HCT116 (cell line): ENCODE measurements around the gene SRGAP2B. TPM values are rescaled to one million over a fixed set of nuclear protein-coding genes. Genes with fewer than 3 reads are reported as not detected.
"Not testable (repeated sequence)": the region's sequence is repeated elsewhere in the genome, so short reads cannot be mapped to it uniquely, and the experiment has no call there.

Source experiments
- ATAC-seq: fragments of 200-7000 bp; cut with Tn5 transposase; 2 replicates; pipeline ENCODE4 v1.9.1; 2020; ENCODE audit warnings: mild to moderate bottlenecking, moderate library complexity
- BruUV-seq: library from RNA; stranded (reverse); fragments of 400-500 nt; replicated peaks from 2 replicates; lab custom pipeline; 2021; lab: Mats Ljungman, UMichigan
- CTCF ChIA-PET: fragments of 300-600 bp; sonication (Branson Sonifier 250); formaldehyde crosslinking; loops from one replicate; lab custom pipeline; 2021; ENCODE audit warnings: antibody characterized with exemption; lab: Charles Lee
- POLR2A ChIA-PET: fragments of 300-600, 350-600 bp; sonication (Branson Sonifier 250); formaldehyde crosslinking; loops from one replicate; lab custom pipeline; 2021; ENCODE audit warnings: antibody characterized with exemption; lab: Charles Lee
- RAD21 ChIA-PET, 2 experiments: fragments of 300-600 bp; sonication (Branson Sonifier 250); formaldehyde crosslinking; loops; one replicate each; lab custom pipeline; 2023; ENCODE audit warnings: low total read pairs in 2 of 2; ENCODE audit not compliant: uncharacterized antibody in 2 of 2, unreplicated experiment in 2 of 2, low non-redundant PET in 1 of 2; lab: Charles Lee
- DNase-seq: peaks from one replicate; pipeline ENCODE4 v3.0.0-alpha.2; 2010; ENCODE audit warnings: low read depth, low spot score
- H2AFZ ChIP-seq: fragments of 200-600 bp; shearing (Covaris generic), sonication (generic); 2 replicates; pipeline ENCODE4 v1.6.1; 2017; ENCODE audit warnings: low read depth, mixed run types, mixed read lengths, antibody characterized with exemption, low read length; ENCODE audit not compliant: poor library complexity, severe bottlenecking
- H3K27ac ChIP-seq: 2 replicates; pipeline ENCODE4 v1.5.1; 2012; ENCODE audit warnings: low read depth, low read length
- H3K27me3 ChIP-seq: fragments of 200-600 bp; sonication (generic); 2 replicates; pipeline ENCODE4 v1.6.1; 2016; ENCODE audit warnings: mixed run types, low read length, mixed read lengths; ENCODE audit not compliant: insufficient read depth
- H3K36me3 ChIP-seq, 2 experiments: fragments of 200-500 bp in 1 of 2; fragments of 200-600 bp in 1 of 2; sonication (Bioruptor generic) in 1 of 2; sonication (generic) in 1 of 2; 2 replicates each; pipeline versions ENCODE4 v1.5.1 to v1.6.1; 2014 to 2016; ENCODE audit warnings: low read length in 2 of 2, inconsistent platforms in 1 of 2, mixed read lengths in 1 of 2, mixed run types in 1 of 2; ENCODE audit not compliant: insufficient read depth in 2 of 2, control insufficient read depth in 1 of 2
- H3K4me1 ChIP-seq, 2 experiments: fragments of 200-600 bp in 1 of 2; sonication (generic) in 1 of 2; 2 replicates each; pipeline versions ENCODE4 v1.5.1 to v1.6.1; 2012 to 2017; ENCODE audit warnings: low read length in 2 of 2, inconsistent platforms in 1 of 2, mild to moderate bottlenecking in 1 of 2, mixed read lengths in 1 of 2, mixed run types in 1 of 2, moderate library complexity in 1 of 2; ENCODE audit not compliant: insufficient read depth in 2 of 2, control insufficient read depth in 1 of 2
- H3K4me2 ChIP-seq: fragments of 200-600 bp; sonication (generic); 2 replicates; pipeline ENCODE4 v1.6.1; 2017; ENCODE audit warnings: mixed run types, low read length, mixed read lengths
- H3K4me3 ChIP-seq, 2 experiments: fragments of 200-600 bp in 1 of 2; sonication (generic) in 1 of 2; replicated peaks in 1 of 2; 2 replicates each; pipeline ENCODE4 v1.5.1; 2011 to 2016; ENCODE audit warnings: low read length in 2 of 2, control low read depth in 1 of 2, low read depth in 1 of 2, mild to moderate bottlenecking in 1 of 2, mixed read lengths in 1 of 2, mixed run types in 1 of 2
- H3K79me2 ChIP-seq: fragments of 200-600 bp; sonication (generic); 2 replicates; pipeline ENCODE4 v1.6.1; 2017; ENCODE audit warnings: mild to moderate bottlenecking, mixed run types, low read length, moderate library complexity, mixed read lengths; ENCODE audit not compliant: insufficient read depth
- H3K9ac ChIP-seq: fragments of 200-600 bp; sonication (generic); 2 replicates; pipeline ENCODE4 v1.6.1; 2016; ENCODE audit warnings: low read length, mixed read lengths
- H3K9me2 ChIP-seq: fragments of 200-600 bp; sonication (generic), shearing (Covaris generic); 2 replicates; pipeline ENCODE4 v1.6.1; 2017; ENCODE audit warnings: mixed run types, mild to moderate bottlenecking, moderate library complexity; ENCODE audit not compliant: insufficient read depth
- H3K9me3 ChIP-seq, 2 experiments: fragments of 200-500 bp in 1 of 2; fragments of 200-600 bp in 1 of 2; sonication (Bioruptor generic) in 1 of 2; sonication (generic) in 1 of 2; 2 replicates each; pipeline ENCODE4 v1.6.1; 2014 to 2017; ENCODE audit warnings: low read length in 2 of 2, mixed read lengths in 2 of 2, inconsistent platforms in 1 of 2, low read depth in 1 of 2, mild to moderate bottlenecking in 1 of 2, mixed run types in 1 of 2, moderate library complexity in 1 of 2; ENCODE audit not compliant: control insufficient read depth in 1 of 2, insufficient read depth in 1 of 2
- H4K20me1 ChIP-seq: fragments of 200-600 bp; sonication (generic), shearing (Covaris generic); 2 replicates; pipeline ENCODE4 v1.6.1; 2017; ENCODE audit warnings: mixed run types, mild to moderate bottlenecking, moderate library complexity; ENCODE audit not compliant: insufficient read depth
- intact Hi-C: fragments of 100-400 bp; cut with micrococcal nuclease; formaldehyde crosslinking; loops from 2 replicates; pipeline ENCODE4 v1.10.0; 2022
- total RNA-seq: library from RNA; stranded (reverse); gene quantifications from one replicate; pipeline ENCODE4 v1.2.1, GENCODE V29; 2021; ENCODE audit not compliant: unreplicated experiment

SRGAP2B gene
- total RNA-seq, 1 experiment from 2014 or later, result 31.2 TPM

GRCh38 chr1:145101725-145102124 is 6.6 kb upstream of the SRGAP2B start:
- RAD21 ChIA-PET, H3K4me3 ChIP-seq, CTCF ChIA-PET, H3K4me1 ChIP-seq, POLR2A ChIA-PET, intact Hi-C loops, H3K36me3 ChIP-seq, H3K27me3 ChIP-seq, DNase-seq, H3K9me3 ChIP-seq, BruUV-seq, H2AFZ ChIP-seq, H4K20me1 ChIP-seq, H3K79me2 ChIP-seq, H3K9me2 ChIP-seq, ATAC-seq, H3K4me2 ChIP-seq, H3K27ac ChIP-seq, H3K9ac ChIP-seq: not testable (repeated sequence)

- RAD21 ChIA-PET, H3K27ac ChIP-seq, H3K27me3 ChIP-seq, H3K4me2 ChIP-seq, H3K9me3 ChIP-seq, intact Hi-C loops, DNase-seq, H3K36me3 ChIP-seq, H4K20me1 ChIP-seq, CTCF ChIA-PET, POLR2A ChIA-PET, H3K79me2 ChIP-seq, H2AFZ ChIP-seq, H3K4me1 ChIP-seq, H3K9me2 ChIP-seq: not testable (repeated sequence)
- peak overlapping the region in 1 of 2 experiments; percentile 35; a peak in 3 of 4 replicates for H3K4me3 ChIP-seq
- peak; percentile 47 for ATAC-seq
- H3K9ac ChIP-seq, result 0 out of 2 replicates have a peak overlapping the region, but pooled peaks have one; percentile 30
- BruUV-seq, result TSS peak; percentile 49
Observed at GRCh38 chr1:145094655-145095211, 395 bp downstream of the SRGAP2B start.

- intact Hi-C loops, H3K9me3 ChIP-seq, H3K27me3 ChIP-seq, H2AFZ ChIP-seq, H4K20me1 ChIP-seq, POLR2A ChIA-PET, BruUV-seq, CTCF ChIA-PET, RAD21 ChIA-PET, ATAC-seq, H3K27ac ChIP-seq, H3K79me2 ChIP-seq, H3K4me1 ChIP-seq, H3K36me3 ChIP-seq, DNase-seq, H3K9me2 ChIP-seq: not testable (repeated sequence)
- H3K9ac ChIP-seq, result peak overlapping the region; percentile 32
- peak overlapping the region; percentile 44 for H3K4me2 ChIP-seq
- H3K4me3 ChIP-seq, result peak overlapping the region; percentile 30 to 34
Observed at GRCh38 chr1:145093517-145094149, 1.5 kb downstream of the SRGAP2B start.

- H3K9me3 ChIP-seq, H3K79me2 ChIP-seq, H3K4me1 ChIP-seq, RAD21 ChIA-PET, ATAC-seq, intact Hi-C loops, H4K20me1 ChIP-seq, BruUV-seq, H3K27ac ChIP-seq, CTCF ChIA-PET, H3K27me3 ChIP-seq, H3K4me2 ChIP-seq, H2AFZ ChIP-seq, H3K36me3 ChIP-seq, DNase-seq, POLR2A ChIA-PET, H3K9me2 ChIP-seq, H3K9ac ChIP-seq, H3K4me3 ChIP-seq: not testable (repeated sequence)
Observed at GRCh38 chr1:145082483-145083255, 12.5 kb downstream of the SRGAP2B start.
